ENCODE data around the gene GPR45.
"Not testable (repeated sequence)": the region's sequence is repeated elsewhere in the genome, so short reads cannot be mapped to it uniquely, and the experiment has no call there.

- TF ChIP-seq CTCF (conservative IDR thresholded peaks at IDR 0.05; ENCODE audit: low read depth, low read length); EZH2 (IDR thresholded peaks at IDR 0.05; ENCODE audit: borderline replicate concordance, low read depth, low read length, poor library complexity, severe bottlenecking): not testable (repeated sequence)
Observed at GRCh38 chr2:105251016-105251648, 9.6 kb downstream of the GPR45 start.
